CD4-positive, alpha-beta T cell (primary cell): ENCODE data around the gene ADCY10. TPM values are rescaled to one million over a fixed set of nuclear protein-coding genes. Genes with fewer than 3 reads are reported as not detected.
A peak's percentile ranks its signal among the peaks of the same experiment; 100 is the strongest.

ENCODE experiments used
- ATAC-seq: fragments of 200-7000 bp; cut with Tn5 transposase; one replicate; pipeline ENCODE4 v1.10.0; 2022; ENCODE audit warnings: mild to moderate bottlenecking; ENCODE audit not compliant: poor library complexity
- CTCF ChIA-PET: fragments of 350-600 bp; sonication (Branson Sonifier 250); formaldehyde crosslinking; loops from one replicate; lab custom pipeline; 2021; ENCODE audit warnings: antibody characterized with exemption, inconsistent platforms; lab: Charles Lee
- POLR2A ChIA-PET: fragments of 350-600 bp; sonication (Branson Sonifier 250); formaldehyde crosslinking; loops from one replicate; lab custom pipeline; 2021; ENCODE audit warnings: antibody characterized with exemption, inconsistent platforms; lab: Charles Lee
- DNase-seq, 14 experiments: peaks; one replicate each; pipeline ENCODE4 v3.0.0-alpha.2; 2013 to 2020; ENCODE audit warnings: mixed read lengths in 2 of 14
- H3K27ac ChIP-seq, 2 donors: one replicate each; pipeline versions ENCODE4 v1.5.1 to v1.7.0; 2013; ENCODE audit warnings: low read length in 2 of 2, low read depth in 1 of 2, mild to moderate bottlenecking in 1 of 2
- H3K27me3 ChIP-seq, 2 experiments: 1 replicate in 1 of 2; 2 replicates in 1 of 2; pipeline versions ENCODE4 v1.6.1 to v1.7.0; 2013; ENCODE audit warnings: low read length in 2 of 2, control low read depth in 1 of 2, mild to moderate bottlenecking in 1 of 2, moderate library complexity in 1 of 2; ENCODE audit not compliant: insufficient read depth in 2 of 2, control insufficient read depth in 1 of 2
- H3K36me3 ChIP-seq: one replicate; pipeline ENCODE4 v1.6.1; 2013; ENCODE audit warnings: low read length, control low read depth; ENCODE audit not compliant: insufficient read depth
- H3K4me1 ChIP-seq: one replicate; pipeline ENCODE4 v1.6.1; 2013; ENCODE audit warnings: low read length, control low read depth; ENCODE audit not compliant: insufficient read depth
- H3K4me3 ChIP-seq: one replicate; pipeline ENCODE4 v1.5.1; 2013; ENCODE audit warnings: mild to moderate bottlenecking, low read length, moderate library complexity
- H3K9me3 ChIP-seq, 2 experiments: 1 replicate in 1 of 2; 2 replicates in 1 of 2; pipeline versions ENCODE4 v1.6.1 to v1.7.0; 2013; ENCODE audit warnings: low read length in 2 of 2, mild to moderate bottlenecking in 2 of 2, control low read depth in 1 of 2, moderate library complexity in 1 of 2; ENCODE audit not compliant: control insufficient read depth in 1 of 2, insufficient read depth in 1 of 2
- H3K27ac Mint-ChIP-seq: one replicate; pipeline ENCODE4 v1.8.0; 2020; ENCODE audit warnings: mixed read lengths
- H3K27me3 Mint-ChIP-seq: one replicate; pipeline ENCODE4 v1.8.0; 2021; ENCODE audit warnings: mixed read lengths
- H3K36me3 Mint-ChIP-seq: one replicate; pipeline ENCODE4 v1.8.0; 2021; ENCODE audit warnings: low read depth, mixed read lengths
- H3K4me1 Mint-ChIP-seq: one replicate; pipeline ENCODE4 v1.8.0; 2021; ENCODE audit warnings: low read depth, mixed read lengths
- H3K4me3 Mint-ChIP-seq: one replicate; pipeline ENCODE4 v1.8.0; 2020; ENCODE audit warnings: mild to moderate bottlenecking, mixed read lengths
- H3K9me3 Mint-ChIP-seq: one replicate; pipeline ENCODE4 v1.8.0; 2020; ENCODE audit warnings: mixed read lengths
- intact Hi-C, 2 experiments: fragments of 100-400 bp; cut with DNase I in 1 of 2; cut with micrococcal nuclease in 1 of 2; formaldehyde crosslinking; loops; one replicate each; pipeline versions ENCODE4 v1.15.1 to v1.9.0; 2023 to 2025; cut with DNase I, micrococcal nuclease
- total RNA-seq, 174 experiments: library from RNA in 2 of 174; stranded (reverse) in 2 of 174; gene quantifications; one replicate each; pipeline ENCODE4 v1.2.3 and lab custom pipeline; 2021 to 2026
- TF ChIP-seq, protein P1 (sequence below): fragments of 200-600 bp; IDR thresholded peaks from one replicate; pipeline ENCODE4 v1.8.0; 2022; ENCODE audit warnings: antibody characterized with exemption, mild to moderate bottlenecking

Gene ADCY10
- total RNA-seq, 2 experiments from 2014 or later: 0.11 to 0.52 TPM

DNA sequence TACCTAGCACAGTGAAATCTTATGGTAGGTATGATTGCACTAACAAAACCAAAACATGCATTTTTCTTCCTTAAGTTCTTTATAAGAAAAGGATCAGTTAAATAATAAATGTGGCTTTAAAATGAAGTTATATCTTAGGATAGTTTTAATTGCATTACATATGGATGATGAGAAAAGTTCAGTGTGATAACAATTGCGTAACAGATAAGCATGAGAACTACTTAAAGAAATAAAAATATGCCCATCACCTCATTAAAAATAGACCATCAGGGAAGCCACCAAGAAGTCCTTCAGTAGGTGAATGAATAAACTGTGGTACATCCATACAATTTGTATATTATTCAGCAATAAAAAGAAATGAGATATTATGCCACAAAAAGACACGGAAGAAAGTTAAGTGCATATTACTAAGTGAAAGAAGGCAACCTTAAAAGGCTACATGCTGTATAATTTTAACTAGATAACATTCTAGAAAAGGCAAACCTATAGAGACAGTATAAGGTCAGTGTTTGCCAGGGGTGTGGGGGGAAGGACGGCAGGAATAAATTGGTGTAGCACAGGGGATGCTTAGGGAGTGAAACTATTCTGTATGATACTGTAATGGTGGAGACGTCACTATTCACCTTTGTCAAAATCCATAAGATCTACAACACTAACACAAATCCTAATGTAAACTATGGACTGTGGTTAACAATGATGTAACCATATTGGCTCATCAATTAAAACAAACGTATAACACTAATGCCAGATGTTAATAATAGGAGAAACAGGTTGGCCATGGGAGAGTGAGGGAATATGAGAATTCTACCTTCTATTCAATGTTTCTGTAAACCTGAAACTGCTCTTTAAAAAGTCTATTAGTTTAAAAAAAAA is 149.2 kb downstream of the ADCY10 start:
- H3K4me3 ChIP-seq: no peak overlapping the region
- peaks cover 11% of the 10 kb centered on the region for H3K4me1 ChIP-seq
- intact Hi-C loops: loop anchor here in 1 of 2 experiments (5.0 kb wide), 1 partner anchor 42 kb away; the partner anchor contains the start of gene MPZL1
- H3K27me3 Mint-ChIP-seq: no peaks in the 10 kb centered on the region
- H3K36me3 Mint-ChIP-seq: peaks cover 18% of the 10 kb centered on the region
- TF ChIP-seq, protein P1, sequence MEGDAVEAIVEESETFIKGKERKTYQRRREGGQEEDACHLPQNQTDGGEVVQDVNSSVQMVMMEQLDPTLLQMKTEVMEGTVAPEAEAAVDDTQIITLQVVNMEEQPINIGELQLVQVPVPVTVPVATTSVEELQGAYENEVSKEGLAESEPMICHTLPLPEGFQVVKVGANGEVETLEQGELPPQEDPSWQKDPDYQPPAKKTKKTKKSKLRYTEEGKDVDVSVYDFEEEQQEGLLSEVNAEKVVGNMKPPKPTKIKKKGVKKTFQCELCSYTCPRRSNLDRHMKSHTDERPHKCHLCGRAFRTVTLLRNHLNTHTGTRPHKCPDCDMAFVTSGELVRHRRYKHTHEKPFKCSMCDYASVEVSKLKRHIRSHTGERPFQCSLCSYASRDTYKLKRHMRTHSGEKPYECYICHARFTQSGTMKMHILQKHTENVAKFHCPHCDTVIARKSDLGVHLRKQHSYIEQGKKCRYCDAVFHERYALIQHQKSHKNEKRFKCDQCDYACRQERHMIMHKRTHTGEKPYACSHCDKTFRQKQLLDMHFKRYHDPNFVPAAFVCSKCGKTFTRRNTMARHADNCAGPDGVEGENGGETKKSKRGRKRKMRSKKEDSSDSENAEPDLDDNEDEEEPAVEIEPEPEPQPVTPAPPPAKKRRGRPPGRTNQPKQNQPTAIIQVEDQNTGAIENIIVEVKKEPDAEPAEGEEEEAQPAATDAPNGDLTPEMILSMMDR: no peak
- H3K27ac Mint-ChIP-seq: no peak overlapping the region
- no peak overlapping the region for H3K4me3 Mint-ChIP-seq
- H3K27ac ChIP-seq: no peak overlapping the region
- POLR2A ChIA-PET: no interaction called here
- H3K4me1 Mint-ChIP-seq: peaks cover 23% of the 10 kb centered on the region
- no peaks in the 10 kb centered on the region for H3K9me3 Mint-ChIP-seq
- CTCF ChIA-PET: no interaction called here
- ATAC-seq (no peak), DNase-seq (no peak)
- no peaks in the 10 kb centered on the region for H3K9me3 ChIP-seq
- H3K36me3 ChIP-seq: peaks cover 4% of the 10 kb centered on the region
- H3K27me3 ChIP-seq: no peaks in the 10 kb centered on the region

DNA sequence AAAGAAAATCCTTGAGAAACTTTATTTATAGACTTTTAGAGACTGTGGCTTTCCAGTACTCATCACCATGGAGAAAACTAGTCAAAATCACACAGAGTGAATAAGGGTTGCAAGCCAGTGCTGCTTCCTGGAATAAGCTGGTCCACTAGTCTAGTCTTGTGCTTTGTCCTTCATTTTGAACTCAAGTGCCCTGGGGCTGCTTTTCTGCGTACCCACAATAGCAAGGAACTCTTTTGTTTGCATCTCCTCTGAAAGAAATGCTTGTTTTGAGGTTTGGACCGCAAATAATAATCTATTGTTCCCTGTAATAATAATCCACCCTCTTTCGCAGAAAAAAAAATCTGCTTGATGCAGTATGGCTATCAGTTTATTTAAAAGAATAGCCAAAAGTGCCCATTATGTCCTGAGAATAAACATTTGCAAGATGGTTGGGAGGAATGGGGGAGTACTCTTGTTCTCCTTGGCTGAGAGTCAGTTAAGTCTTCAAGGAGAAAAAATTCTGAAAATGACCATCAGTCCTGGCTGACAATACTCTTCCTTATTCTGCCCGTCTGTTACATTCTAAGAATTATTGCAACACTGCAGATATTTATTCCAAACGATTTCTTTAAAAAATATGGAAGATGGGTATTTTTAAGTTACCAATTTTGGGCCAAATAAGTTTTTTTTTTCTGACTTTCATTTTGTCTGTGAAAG is 150.3 kb downstream of the ADCY10 start:
- Mint-ChIP-seq H3K4me1 (peaks cover 23% of the 10 kb centered on the region), H3K4me3 (no peak overlapping the region), H3K27ac (no peak overlapping the region), H3K27me3 (no peaks in the 10 kb centered on the region), H3K36me3 (peaks cover 10% of the 10 kb centered on the region), H3K9me3 (no peaks in the 10 kb centered on the region)
- Histone ChIP-seq H3K36me3 (peaks cover 4% of the 10 kb centered on the region), H3K4me1 (peaks cover 11% of the 10 kb centered on the region), H3K27ac (no peak overlapping the region), H3K4me3 (no peak overlapping the region), H3K27me3 (no peaks in the 10 kb centered on the region), H3K9me3 (no peaks in the 10 kb centered on the region)
- ChIA-PET POLR2A (no interaction called here), CTCF (no interaction called here)
- TF ChIP-seq, protein P1: no peak
- intact Hi-C loops: loop anchor here in 1 of 2 experiments (5.0 kb wide), 1 partner anchor 41 kb away; the partner anchor contains the start of gene MPZL1
- DNase-seq: no peak
- no peak for ATAC-seq

DNA sequence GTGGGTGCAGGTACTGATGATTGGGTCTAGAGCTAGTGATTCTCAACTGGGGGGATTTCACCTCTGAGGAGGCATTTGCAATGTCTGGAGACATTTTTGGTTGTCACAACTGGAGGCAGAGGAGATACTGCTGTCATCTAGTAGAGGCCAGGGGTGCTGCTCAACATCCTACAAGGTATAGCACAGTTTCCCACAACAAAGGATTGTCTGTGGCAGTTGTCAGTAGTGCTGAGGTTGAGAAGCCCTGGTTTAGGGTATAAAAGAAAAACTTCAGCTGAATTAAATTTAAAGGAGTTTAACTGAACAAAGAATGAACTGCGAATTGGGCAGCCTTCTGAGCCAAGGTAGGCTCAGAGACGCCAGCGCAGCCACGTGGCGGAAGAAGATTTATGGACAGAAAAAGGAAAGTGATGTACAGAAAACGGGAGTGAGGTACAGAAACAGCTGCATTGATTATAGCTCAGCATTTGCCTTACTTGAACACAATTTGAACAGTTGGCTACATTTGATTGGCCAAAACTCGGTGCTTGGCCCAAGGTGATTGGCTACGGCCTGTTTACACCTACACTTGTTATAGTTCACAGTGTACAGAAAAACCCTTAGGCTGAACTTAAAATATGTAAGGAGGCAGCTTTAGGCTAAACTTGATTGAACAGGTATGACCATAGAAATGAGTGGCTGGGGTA is 151.7 kb downstream of the ADCY10 start:
- TF ChIP-seq, protein P1: no peak
- H3K27ac ChIP-seq: no peak overlapping the region
- CTCF ChIA-PET: no interaction called here
- ATAC-seq (peak; percentile 99), DNase-seq (peak in 7 of 14 experiments; percentile 3 to 52 (median 23))
- Mint-ChIP-seq H3K27me3 (no peaks in the 10 kb centered on the region), H3K4me1 (peaks cover 27% of the 10 kb centered on the region), H3K9me3 (no peaks in the 10 kb centered on the region), H3K36me3 (no peaks in the 10 kb centered on the region), H3K27ac (peak overlapping the region; percentile 4), H3K4me3 (peak overlapping the region; percentile 42)
- no peaks in the 10 kb centered on the region for H3K27me3 ChIP-seq
- H3K4me3 ChIP-seq: no peak overlapping the region
- H3K36me3 ChIP-seq: peaks cover 4% of the 10 kb centered on the region
- POLR2A ChIA-PET: interaction anchor here (0.8 to 1.4 kb wide), 2 partner anchors 40 to 47 kb away, joined by 3 to 4 read pairs; partner anchors contain the start of gene MPZL1
- H3K4me1 ChIP-seq: peaks cover 11% of the 10 kb centered on the region
- intact Hi-C loops: loop anchor here in 1 of 2 experiments (5.0 kb wide), 1 partner anchor 40 kb away; the partner anchor contains the start of gene MPZL1
- H3K9me3 ChIP-seq: no peaks in the 10 kb centered on the region
